Measurements from ENCODE around the gene ATP5ME. TPM values are rescaled to one million over a fixed set of nuclear protein-coding genes. Genes with fewer than 3 reads are reported as not detected.
A peak's percentile ranks its signal among the peaks of the same experiment; 100 is the strongest.
"Not testable (repeated sequence)": the region's sequence is repeated elsewhere in the genome, so short reads cannot be mapped to it uniquely, and the experiment has no call there.

Gene ATP5ME
- total and polyA plus RNA-seq, 2 donors from 2014 or later = 248 to 1,928 TPM

- FAIRE-seq (no peak), DNase-seq (peak in 2 of 5 donors; percentile 83 to 84)
- Histone ChIP-seq H3K9ac (ENCODE audit: low read length in 3 of 3) (peak overlapping the region; percentile 33 to 93 (median 83)), H3K9me3 (ENCODE audit: control insufficient read depth in 2 of 3, insufficient read depth in 1 of 3, low read length in 3 of 3) (no peaks in the 10 kb centered on the region), H3K27ac (ENCODE audit: low read depth in 2 of 2, low read length in 2 of 2) (peak overlapping the region; percentile 90 to 98), H3K27me3 (ENCODE audit: control insufficient read depth, insufficient read depth, low read length) (no peaks in the 10 kb centered on the region), H3K4me3 (ENCODE audit: low read length in 3 of 3) (peak overlapping the region; percentile 53 to 83 (median 81)), H3K4me1 (ENCODE audit: control insufficient read depth in 2 of 3, insufficient read depth in 2 of 3, low read depth in 1 of 3, low read length in 3 of 3) (peaks cover 0 to 15% (median 0%) of the 10 kb centered on the region in 3 donors), H3K36me3 (ENCODE audit: control insufficient read depth in 2 of 3, insufficient read depth in 3 of 3, low read length in 3 of 3) (peaks cover 0 to 14% (median 10%) of the 10 kb centered on the region in 3 donors)
- intact Hi-C loops (cut with DNase I) = no loop called here
- no peak for TF ChIP-seq CTCF (IDR thresholded peaks at IDR 0.05; ENCODE audit: borderline replicate concordance, extremely low read depth, insufficient read depth)
Observed at GRCh38 chr4:675036-675882, 1.2 kb upstream of the ATP5ME start.

- TF ChIP-seq CTCF (IDR thresholded peaks at IDR 0.05; ENCODE audit: borderline replicate concordance, extremely low read depth, insufficient read depth) = no peak
- FAIRE-seq = no peak
- peak overlapping the region in 1 of 2 donors; percentile 98 for H3K27ac ChIP-seq (ENCODE audit: low read depth in 2 of 2, low read length in 2 of 2)
- no peaks in the 10 kb centered on the region for H3K27me3 ChIP-seq (ENCODE audit: control insufficient read depth, insufficient read depth, low read length)
- peak in 1 of 5 donors; percentile 81 for DNase-seq
- peaks cover 0 to 14% (median 10%) of the 10 kb centered on the region in 3 donors for H3K36me3 ChIP-seq (ENCODE audit: control insufficient read depth in 2 of 3, insufficient read depth in 3 of 3, low read length in 3 of 3)
- intact Hi-C loops (cut with DNase I) = no loop called here
- H3K4me1 ChIP-seq (ENCODE audit: control insufficient read depth in 2 of 3, insufficient read depth in 2 of 3, low read depth in 1 of 3, low read length in 3 of 3) = peaks cover 0 to 15% (median 0%) of the 10 kb centered on the region in 3 donors
- H3K9ac ChIP-seq (ENCODE audit: low read length in 3 of 3) = peak overlapping the region; percentile 2 to 68 (median 8)
- H3K4me3 ChIP-seq (ENCODE audit: low read length in 3 of 3) = peak overlapping the region; percentile 40 to 83 (median 61)
- H3K9me3 ChIP-seq (ENCODE audit: control insufficient read depth in 2 of 3, insufficient read depth in 1 of 3, low read length in 3 of 3) = no peaks in the 10 kb centered on the region
Observed at GRCh38 chr4:673349-674091, 556 bp downstream of the ATP5ME start.

GRCh38 chr4:671769-672168 is 2.3 kb downstream of the ATP5ME start:
- TF ChIP-seq CTCF (IDR thresholded peaks at IDR 0.05; ENCODE audit: borderline replicate concordance, extremely low read depth, insufficient read depth) = no peak
- no peak for DNase-seq
- FAIRE-seq = no peak

GRCh38 chr4:669806-670559 is 4.1 kb downstream of the ATP5ME start:
- Histone ChIP-seq H3K4me1 (ENCODE audit: control insufficient read depth in 2 of 3, insufficient read depth in 2 of 3, low read depth in 1 of 3, low read length in 3 of 3) (peaks cover 0 to 11% (median 0%) of the 10 kb centered on the region in 3 donors), H3K36me3 (ENCODE audit: control insufficient read depth in 2 of 3, insufficient read depth in 3 of 3, low read length in 3 of 3) (peaks cover 0 to 14% (median 10%) of the 10 kb centered on the region in 3 donors)
- DNase-seq = peak in 1 of 5 donors; percentile 30
- H3K9ac ChIP-seq (ENCODE audit: low read length in 3 of 3); H3K27me3 ChIP-seq (ENCODE audit: control insufficient read depth, insufficient read depth, low read length); H3K27ac ChIP-seq (ENCODE audit: low read depth in 2 of 2, low read length in 2 of 2); intact Hi-C loops (cut with DNase I); H3K9me3 ChIP-seq (ENCODE audit: control insufficient read depth in 2 of 3, insufficient read depth in 1 of 3, low read length in 3 of 3); FAIRE-seq; H3K4me3 ChIP-seq (ENCODE audit: low read length in 3 of 3): not testable (repeated sequence)

More at GRCh38 chr4:671769-672168, 2.3 kb downstream of the ATP5ME start:
- Histone ChIP-seq H3K36me3 (ENCODE audit: control insufficient read depth in 2 of 3, insufficient read depth in 3 of 3, low read length in 3 of 3) (peaks cover 0 to 14% (median 10%) of the 10 kb centered on the region in 3 donors), H3K9ac (ENCODE audit: low read length in 3 of 3) (no peak overlapping the region), H3K27ac (ENCODE audit: low read depth in 2 of 2, low read length in 2 of 2) (no peak overlapping the region), H3K27me3 (ENCODE audit: control insufficient read depth, insufficient read depth, low read length) (no peaks in the 10 kb centered on the region), H3K4me3 (ENCODE audit: low read length in 3 of 3) (no peak overlapping the region), H3K9me3 (ENCODE audit: control insufficient read depth in 2 of 3, insufficient read depth in 1 of 3, low read length in 3 of 3) (no peaks in the 10 kb centered on the region), H3K4me1 (ENCODE audit: control insufficient read depth in 2 of 3, insufficient read depth in 2 of 3, low read depth in 1 of 3, low read length in 3 of 3) (peaks cover 0 to 15% (median 0%) of the 10 kb centered on the region in 3 donors)
- intact Hi-C loops (cut with DNase I) = no loop called here

- peaks cover 0 to 14% (median 10%) of the 10 kb centered on the region in 3 donors for H3K36me3 ChIP-seq (ENCODE audit: control insufficient read depth in 2 of 3, insufficient read depth in 3 of 3, low read length in 3 of 3)
- intact Hi-C loops (cut with DNase I); H3K9ac ChIP-seq (ENCODE audit: low read length in 3 of 3); H3K4me3 ChIP-seq (ENCODE audit: low read length in 3 of 3); H3K27me3 ChIP-seq (ENCODE audit: control insufficient read depth, insufficient read depth, low read length); H3K27ac ChIP-seq (ENCODE audit: low read depth in 2 of 2, low read length in 2 of 2); FAIRE-seq; H3K4me1 ChIP-seq (ENCODE audit: control insufficient read depth in 2 of 3, insufficient read depth in 2 of 3, low read depth in 1 of 3, low read length in 3 of 3); H3K9me3 ChIP-seq (ENCODE audit: control insufficient read depth in 2 of 3, insufficient read depth in 1 of 3, low read length in 3 of 3): not testable (repeated sequence)
- peak in 1 of 5 donors; percentile 22 for DNase-seq
Observed at GRCh38 chr4:668219-668618, 5.9 kb downstream of the ATP5ME start.

Data from kidney (tissue), 14 donors.